ENCODE measurements around the gene SP2. TPM values are rescaled to one million over a fixed set of nuclear protein-coding genes. Genes with fewer than 3 reads are reported as not detected.

SP2 gene
- total RNA-seq, 1 experiment from 2014 or later: 25.6 TPM

- Histone ChIP-seq H3K4me1 (ENCODE audit: control insufficient read depth, insufficient read depth, low read length) (peaks cover 7% of the 10 kb centered on the region; the same call in 1 of the 2 replicates), H3K36me3 (ENCODE audit: control insufficient read depth, insufficient read depth, low read length) (no peaks in the 10 kb centered on the region; the same call in 1 of the 2 replicates), H3K4me3 (ENCODE audit: low read depth in 2 of 2, low read length in 2 of 2) (no peak overlapping the region), H3K27me3 (ENCODE audit: control insufficient read depth, insufficient read depth, low read length) (no peaks in the 10 kb centered on the region), H3K9me3 (ENCODE audit: control insufficient read depth, insufficient read depth, low read depth, low read length) (no peaks in the 10 kb centered on the region), H3K27ac (ENCODE audit: low read length) (no peak overlapping the region)
- CTCF ChIA-PET: interaction anchor here (0.7 to 7.6 kb wide), 6 partner anchors 9 to 80 kb away, joined by 3 to 78 read pairs (median 4); partner anchors contain the start of genes SCRN2 and SP6
- no TSS peak for BruUV-seq (replicated peaks)
- TF ChIP-seq POLR2AphosphoS5 (IDR thresholded peaks at IDR 0.05; ENCODE audit: low read depth, low read length) (no peak), CTCF (IDR thresholded peaks at IDR 0.05) (peak; percentile 97), TCF7L2 (IDR thresholded peaks at IDR 0.05; ENCODE audit: low read depth, low read length) (no peak)
- in situ Hi-C loops (cut with HindIII; ENCODE audit: low pct_unique_long_range_greater_than_20kb, low sequenced_read_pairs): no loop called here
- intact Hi-C loops (cut with micrococcal nuclease; ENCODE audit: unreplicated experiment): loop anchor here (1.0 kb wide), 1 partner anchor 49 kb away; the partner anchor contains the start of gene SCRN2
- DNase-seq (ENCODE audit: low read depth, low spot score): no peak
- ATAC-seq: peak; percentile 98
- POLR2A ChIA-PET: interaction anchor here (0.5 to 1.0 kb wide), 3 partner anchors 47 to 59 kb away, joined by 3 to 11 read pairs (median 3); no protein-coding TSS in a partner anchor
These were observed 6.1 kb upstream of the SP2 start for GRCh38 chr17:47889734-47890529.

GRCh38 chr17:47891545-47892088 is 4.4 kb upstream of the SP2 start:
- intact Hi-C loops (cut with micrococcal nuclease; ENCODE audit: unreplicated experiment) (no loop called here), in situ Hi-C loops (cut with HindIII; ENCODE audit: low pct_unique_long_range_greater_than_20kb, low sequenced_read_pairs) (no loop called here)
- Histone ChIP-seq H3K9me3 (ENCODE audit: control insufficient read depth, insufficient read depth, low read depth, low read length) (no peaks in the 10 kb centered on the region), H3K4me1 (ENCODE audit: control insufficient read depth, insufficient read depth, low read length) (0 out of 2 replicates have a peak, but pooled peaks cover 2% of the 10 kb centered on the region), H3K27me3 (ENCODE audit: control insufficient read depth, insufficient read depth, low read length) (no peaks in the 10 kb centered on the region), H3K4me3 (ENCODE audit: low read depth in 2 of 2, low read length in 2 of 2) (no peak overlapping the region), H3K36me3 (ENCODE audit: control insufficient read depth, insufficient read depth, low read length) (no peaks in the 10 kb centered on the region; the same call in 1 of the 2 replicates), H3K27ac (ENCODE audit: low read length) (no peak overlapping the region)
- ChIA-PET POLR2A (interaction anchor here (0.6 kb wide), 1 partner anchor 110 kb away, joined by 5 read pairs; no protein-coding TSS in a partner anchor), CTCF (interaction anchor here (0.6 to 7.6 kb wide), 3 partner anchors 15 to 68 kb away, joined by 6 to 78 read pairs (median 7); partner anchors contain the start of gene SCRN2)
- no peak for ATAC-seq
- no peak for TF ChIP-seq SIN3A (IDR thresholded peaks at IDR 0.05; ENCODE audit: borderline replicate concordance, insufficient read depth, low read depth, low read length)
- DNase-seq (ENCODE audit: low read depth, low spot score): no peak
- no TSS peak for BruUV-seq (replicated peaks)

- intact Hi-C loops (cut with micrococcal nuclease; ENCODE audit: unreplicated experiment) (no loop called here), in situ Hi-C loops (cut with HindIII; ENCODE audit: low pct_unique_long_range_greater_than_20kb, low sequenced_read_pairs) (no loop called here)
- TF ChIP-seq POLR2AphosphoS5 (IDR thresholded peaks at IDR 0.05; ENCODE audit: low read depth, low read length): no peak
- TF ChIP-seq REST (IDR thresholded peaks at IDR 0.05; ENCODE audit: insufficient read depth in 1 of 2, low read depth in 2 of 2, low read length in 1 of 2): no peak
- no peak for TF ChIP-seq TCF7L2 (IDR thresholded peaks at IDR 0.05; ENCODE audit: low read depth, low read length)
- TF ChIP-seq CTCF (IDR thresholded peaks at IDR 0.05): no peak
- TF ChIP-seq SIN3A (IDR thresholded peaks at IDR 0.05; ENCODE audit: borderline replicate concordance, insufficient read depth, low read depth, low read length): no peak
These were observed 1.3 kb upstream of the SP2 start for GRCh38 chr17:47894498-47895346.

More at GRCh38 chr17:47894498-47895346, 1.3 kb upstream of the SP2 start:
- peak overlapping the region; percentile 82 to 98 for H3K4me3 ChIP-seq (ENCODE audit: low read depth in 2 of 2, low read length in 2 of 2)
- POLR2A ChIA-PET: interaction anchor here (0.5 to 1.5 kb wide), 5 partner anchors 10 to 298 kb away, joined by 3 to 14 read pairs (median 5); no protein-coding TSS in a partner anchor
- peak overlapping the region; percentile 93 for H3K27ac ChIP-seq (ENCODE audit: low read length)
- H3K9me3 ChIP-seq (ENCODE audit: control insufficient read depth, insufficient read depth, low read depth, low read length): no peaks in the 10 kb centered on the region
- CTCF ChIA-PET: interaction anchor here (0.6 to 1.3 kb wide), 5 partner anchors 13 to 87 kb away, joined by 3 to 6 read pairs (median 3); partner anchors contain the start of genes CDK5RAP3 and SCRN2
- ATAC-seq (no peak), DNase-seq (ENCODE audit: low read depth, low spot score) (no peak)
- TSS peak; percentile 80 for BruUV-seq (replicated peaks)
- no peaks in the 10 kb centered on the region for H3K27me3 ChIP-seq (ENCODE audit: control insufficient read depth, insufficient read depth, low read length)
- H3K36me3 ChIP-seq (ENCODE audit: control insufficient read depth, insufficient read depth, low read length): no peaks in the 10 kb centered on the region; the same call in 1 of the 2 replicates
- peaks cover 9% of the 10 kb centered on the region; the same call in 1 of the 2 replicates for H3K4me1 ChIP-seq (ENCODE audit: control insufficient read depth, insufficient read depth, low read length)
